GM12874 (cell line): ENCODE data around the gene PRPF6.

ENCODE experiments used
- TF ChIP-seq, protein P1 (sequence below): IDR thresholded peaks from 2 replicates; pipeline ENCODE4 v1.5.1; 2011; ENCODE audit warnings: low read depth, mild to moderate bottlenecking, control low read depth, low read length, moderate library complexity; ENCODE audit not compliant: insufficient read depth

The PRPF6 gene

GRCh38 chr20:64001607-64002011 lies 20.7 kb downstream of the PRPF6 start:
- TF ChIP-seq, protein P1, sequence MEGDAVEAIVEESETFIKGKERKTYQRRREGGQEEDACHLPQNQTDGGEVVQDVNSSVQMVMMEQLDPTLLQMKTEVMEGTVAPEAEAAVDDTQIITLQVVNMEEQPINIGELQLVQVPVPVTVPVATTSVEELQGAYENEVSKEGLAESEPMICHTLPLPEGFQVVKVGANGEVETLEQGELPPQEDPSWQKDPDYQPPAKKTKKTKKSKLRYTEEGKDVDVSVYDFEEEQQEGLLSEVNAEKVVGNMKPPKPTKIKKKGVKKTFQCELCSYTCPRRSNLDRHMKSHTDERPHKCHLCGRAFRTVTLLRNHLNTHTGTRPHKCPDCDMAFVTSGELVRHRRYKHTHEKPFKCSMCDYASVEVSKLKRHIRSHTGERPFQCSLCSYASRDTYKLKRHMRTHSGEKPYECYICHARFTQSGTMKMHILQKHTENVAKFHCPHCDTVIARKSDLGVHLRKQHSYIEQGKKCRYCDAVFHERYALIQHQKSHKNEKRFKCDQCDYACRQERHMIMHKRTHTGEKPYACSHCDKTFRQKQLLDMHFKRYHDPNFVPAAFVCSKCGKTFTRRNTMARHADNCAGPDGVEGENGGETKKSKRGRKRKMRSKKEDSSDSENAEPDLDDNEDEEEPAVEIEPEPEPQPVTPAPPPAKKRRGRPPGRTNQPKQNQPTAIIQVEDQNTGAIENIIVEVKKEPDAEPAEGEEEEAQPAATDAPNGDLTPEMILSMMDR: no peak

DNA sequence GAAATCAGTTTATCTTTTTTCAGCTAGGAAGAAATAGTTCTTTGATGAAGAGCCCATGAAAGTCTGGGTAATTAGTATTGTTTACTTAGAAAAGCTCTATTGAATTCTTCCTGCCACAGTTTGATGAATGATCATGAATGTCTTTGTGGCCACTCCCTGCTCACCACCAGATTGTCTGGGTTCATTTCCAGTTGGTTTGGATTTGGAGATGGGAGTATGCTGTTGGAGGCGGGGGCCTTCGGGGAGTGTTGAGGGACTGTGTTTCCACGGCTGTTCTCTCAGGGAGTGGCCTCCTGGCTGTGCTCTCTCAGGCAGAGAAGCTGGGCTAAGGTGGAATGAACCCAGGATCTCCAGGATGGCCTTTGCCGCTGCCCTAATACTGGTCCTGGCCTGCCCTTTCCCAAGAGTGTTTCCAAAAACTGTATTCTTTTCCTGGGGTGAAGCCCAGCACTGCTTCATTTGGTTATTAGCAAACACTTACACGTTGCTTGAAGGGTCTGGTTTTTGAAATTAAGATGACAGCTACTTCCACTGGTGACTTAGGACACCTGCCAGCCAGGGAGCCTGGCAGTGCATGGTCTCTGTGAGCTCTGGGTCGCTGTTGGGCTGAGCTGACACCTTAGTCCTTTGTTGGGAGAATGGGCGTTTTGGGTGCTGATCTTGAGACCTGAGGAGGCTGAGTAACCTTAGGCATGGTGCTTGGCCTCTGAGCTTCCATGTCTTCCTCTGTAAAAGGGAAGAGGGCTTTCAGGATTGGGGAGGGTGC lies 23.2 kb downstream of the PRPF6 start:
- TF ChIP-seq, protein P1: no peak

- TF ChIP-seq, protein P1: no peak
These were observed 24.5 kb downstream of the PRPF6 start for GRCh38 chr20:64005394-64005793.

DNA sequence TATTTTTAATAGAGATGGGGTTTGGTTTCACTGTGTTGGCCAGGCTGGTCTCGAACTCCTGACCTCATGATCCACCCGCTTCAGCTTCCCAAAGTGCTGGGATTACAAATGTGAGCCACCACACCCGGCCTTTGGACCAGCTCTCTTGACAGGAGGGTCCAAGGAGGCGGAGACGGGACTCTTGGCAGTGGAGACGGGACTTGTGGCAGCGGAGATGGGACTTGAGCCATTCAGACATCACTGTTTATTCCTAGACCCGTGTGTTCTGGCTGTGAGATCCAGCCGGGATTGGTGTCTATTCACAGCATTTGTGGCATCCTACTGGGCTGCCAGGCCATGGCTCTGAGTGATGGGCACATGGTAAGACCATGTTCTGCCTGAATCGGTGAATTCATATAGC lies 25.6 kb downstream of the PRPF6 start:
- TF ChIP-seq, protein P1: no peak

GRCh38 chr20:64006902-64007301 lies 26.0 kb downstream of the PRPF6 start:
- TF ChIP-seq, protein P1: no peak

DNA sequence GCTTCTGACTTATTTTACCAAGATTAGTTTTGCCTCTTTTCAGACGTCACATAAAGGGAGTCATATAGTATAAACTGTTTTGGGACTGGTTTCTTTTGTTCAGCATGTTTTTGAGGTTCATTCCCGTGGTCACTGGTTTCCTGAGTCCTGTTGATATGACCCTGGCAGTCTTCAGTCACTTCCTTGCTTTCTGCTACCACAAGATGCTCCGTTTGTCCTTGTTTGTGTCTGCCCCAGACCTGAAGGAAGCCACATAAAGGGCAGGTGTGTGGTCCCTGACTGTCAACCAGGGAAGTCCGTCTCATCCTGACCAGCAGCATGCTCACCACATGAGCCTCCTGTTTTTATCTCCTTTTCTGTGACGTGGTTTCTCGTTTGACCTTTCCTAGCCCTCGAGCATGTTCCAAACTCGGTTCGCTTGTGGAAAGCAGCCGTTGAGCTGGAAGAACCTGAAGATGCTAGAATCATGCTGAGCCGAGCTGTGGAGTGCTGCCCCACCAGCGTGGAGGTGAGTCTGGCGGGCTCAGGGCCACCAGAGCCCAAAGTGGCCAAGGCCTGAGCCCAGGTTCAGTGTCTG lies 29.0 kb downstream of the PRPF6 start:
- TF ChIP-seq, protein P1: no peak

DNA sequence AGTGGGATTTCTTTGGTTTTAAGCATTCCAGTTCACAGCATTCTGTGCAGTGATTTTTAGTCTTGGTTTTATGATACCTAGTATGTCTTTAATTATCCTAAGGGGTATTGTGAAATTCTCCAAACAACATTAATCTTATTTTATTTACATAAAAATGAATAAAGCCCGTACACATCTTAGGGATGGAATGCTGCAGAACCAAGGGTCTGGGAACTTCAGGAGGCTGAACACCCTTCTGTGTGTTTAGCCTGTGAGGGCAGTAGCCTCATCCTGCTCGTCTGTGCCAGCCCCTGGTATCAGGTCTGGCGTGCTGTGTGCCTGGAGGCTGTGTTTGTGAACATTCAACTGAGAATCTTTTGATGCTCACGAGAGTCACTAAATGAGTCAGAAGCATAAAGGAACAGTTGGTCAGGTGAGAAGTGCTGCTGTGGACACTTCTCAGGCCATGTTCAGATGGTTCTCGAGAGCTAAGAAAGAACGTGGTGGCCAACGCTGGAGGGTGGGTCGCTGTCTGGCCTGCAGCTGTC lies 29.8 kb downstream of the PRPF6 start:
- TF ChIP-seq, protein P1: no peak
